Activated CD4-positive, alpha-beta memory T cell treated with anti-CD3 and anti-CD28 coated beads, Interleukin-2, amount 10 ng/mL, durations not matched to agents 7 days and 5 days (primary cell): ENCODE data around the gene ZNF283. TPM values are rescaled to one million over a fixed set of nuclear protein-coding genes. Genes with fewer than 3 reads are reported as not detected.
"Not testable (repeated sequence)": the region's sequence is repeated elsewhere in the genome, so short reads cannot be mapped to it uniquely, and the experiment has no call there.

ENCODE experiments used
- CTCF ChIA-PET: fragments of 350-600 bp; sonication (Branson Sonifier 250); formaldehyde crosslinking; loops from one replicate; lab custom pipeline; 2021; ENCODE audit warnings: antibody characterized with exemption, inconsistent platforms; lab: Charles Lee
- POLR2A ChIA-PET: fragments of 350-600 bp; sonication (Branson Sonifier 250); formaldehyde crosslinking; loops from one replicate; lab custom pipeline; 2021; ENCODE audit warnings: antibody characterized with exemption; lab: Charles Lee
- DNase-seq: peaks from one replicate; pipeline ENCODE4 v3.0.0-alpha.2; 2020
- H3K27ac Mint-ChIP-seq: one replicate; pipeline ENCODE4 v1.8.0; 2021; ENCODE audit warnings: mild to moderate bottlenecking, mixed read lengths
- H3K27me3 Mint-ChIP-seq: one replicate; pipeline ENCODE4 v1.8.0; 2021; ENCODE audit warnings: mixed read lengths
- H3K36me3 Mint-ChIP-seq: one replicate; pipeline ENCODE4 v1.8.0; 2021; ENCODE audit warnings: low read depth, mixed read lengths
- H3K4me1 Mint-ChIP-seq: one replicate; pipeline ENCODE4 v1.8.0; 2021; ENCODE audit warnings: mixed read lengths
- H3K4me3 Mint-ChIP-seq: one replicate; pipeline ENCODE4 v1.8.0; 2021; ENCODE audit warnings: mild to moderate bottlenecking, mixed read lengths
- H3K9me3 Mint-ChIP-seq: one replicate; pipeline ENCODE4 v1.8.0; 2021; ENCODE audit warnings: mixed read lengths
- total RNA-seq, 2 experiments: library from RNA; stranded (reverse); gene quantifications; one replicate each; pipeline ENCODE4 v1.2.3, GENCODE V29; 2021

Gene ZNF283
- total RNA-seq, 2 experiments from 2014 or later, result 6.5 to 6.8 TPM

GRCh38 chr19:43820884-43821215 is 6.3 kb upstream of the ZNF283 start:
- ChIA-PET CTCF (interaction anchor here (0.9 kb wide), 1 partner anchor 11 kb away, joined by 3 read pairs; no protein-coding TSS in a partner anchor), POLR2A (no interaction called here)
- DNase-seq, result no peak
- no peak overlapping the region for H3K27ac Mint-ChIP-seq
- H3K4me3 Mint-ChIP-seq, result peak overlapping the region; percentile 65
- H3K4me1 Mint-ChIP-seq, result peaks cover 11% of the 10 kb centered on the region
- peaks cover 26% of the 10 kb centered on the region for H3K9me3 Mint-ChIP-seq
- H3K27me3 Mint-ChIP-seq, result peaks cover 15% of the 10 kb centered on the region
- peaks cover 1% of the 10 kb centered on the region for H3K36me3 Mint-ChIP-seq

DNA sequence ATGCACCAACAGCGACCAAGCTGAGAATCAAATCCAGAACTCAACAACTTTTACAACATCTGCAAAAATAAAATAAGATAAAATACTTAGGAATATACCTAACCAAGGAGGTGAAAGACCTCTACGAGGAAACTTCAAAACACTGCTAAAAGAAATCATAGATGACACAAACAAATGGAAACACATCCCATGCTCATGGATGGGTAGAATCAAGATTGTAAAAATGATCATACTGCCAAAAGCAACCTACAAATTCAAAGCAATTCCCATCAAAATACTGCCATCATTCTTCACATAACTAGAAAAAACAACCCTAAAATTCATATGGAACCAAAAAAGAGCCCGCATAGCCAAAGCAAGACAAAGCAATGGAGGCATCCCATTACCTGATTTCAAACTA is 3.3 kb upstream of the ZNF283 start:
- Mint-ChIP-seq H3K27me3 (peaks cover 15% of the 10 kb centered on the region), H3K36me3 (peaks cover 12% of the 10 kb centered on the region), H3K9me3 (peaks cover 23% of the 10 kb centered on the region), H3K4me1 (peaks cover 30% of the 10 kb centered on the region)
- POLR2A ChIA-PET, DNase-seq, H3K4me3 Mint-ChIP-seq, H3K27ac Mint-ChIP-seq, CTCF ChIA-PET: not testable (repeated sequence)

GRCh38 chr19:43824572-43824971 is 2.5 kb upstream of the ZNF283 start:
- H3K27ac Mint-ChIP-seq, DNase-seq, CTCF ChIA-PET, H3K4me3 Mint-ChIP-seq, POLR2A ChIA-PET: not testable (repeated sequence)
- H3K4me1 Mint-ChIP-seq, result peaks cover 30% of the 10 kb centered on the region
- H3K9me3 Mint-ChIP-seq, result peaks cover 23% of the 10 kb centered on the region
- peaks cover 18% of the 10 kb centered on the region for H3K36me3 Mint-ChIP-seq
- peaks cover 15% of the 10 kb centered on the region for H3K27me3 Mint-ChIP-seq

GRCh38 chr19:43839139-43839538 is 12.0 kb downstream of the ZNF283 start:
- Mint-ChIP-seq H3K36me3 (peaks cover 62% of the 10 kb centered on the region), H3K4me1 (no peaks in the 10 kb centered on the region), H3K27ac (no peak overlapping the region), H3K4me3 (no peak overlapping the region), H3K27me3 (no peaks in the 10 kb centered on the region), H3K9me3 (peaks cover 56% of the 10 kb centered on the region)
- ChIA-PET POLR2A (no interaction called here), CTCF (no interaction called here)
- no peak for DNase-seq

DNA sequence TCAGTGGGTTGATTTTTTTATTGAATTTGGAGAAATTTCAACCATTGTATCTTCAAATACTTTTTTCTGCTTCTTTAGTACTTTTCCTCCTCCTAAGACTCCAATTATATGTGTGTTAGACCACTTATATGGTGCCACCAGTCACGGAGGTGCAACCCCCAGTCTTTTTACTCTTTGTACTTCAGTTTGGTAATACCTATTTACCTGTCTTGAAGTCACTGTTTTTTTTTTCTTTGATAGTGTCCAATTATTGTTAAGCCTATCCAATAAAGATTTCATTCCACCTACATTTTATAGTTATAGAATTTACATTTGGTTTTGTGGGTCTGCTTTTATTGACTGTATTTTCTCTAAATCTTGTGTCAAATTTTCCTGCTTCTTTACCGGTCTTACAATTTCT is 14.9 kb downstream of the ZNF283 start:
- no peaks in the 10 kb centered on the region for H3K27me3 Mint-ChIP-seq
- POLR2A ChIA-PET, result no interaction called here
- H3K9me3 Mint-ChIP-seq, result peaks cover 58% of the 10 kb centered on the region
- no peaks in the 10 kb centered on the region for H3K4me1 Mint-ChIP-seq
- H3K4me3 Mint-ChIP-seq, result no peak overlapping the region
- no peak overlapping the region for H3K27ac Mint-ChIP-seq
- CTCF ChIA-PET, result no interaction called here
- H3K36me3 Mint-ChIP-seq, result peaks cover 56% of the 10 kb centered on the region
- DNase-seq, result no peak

GRCh38 chr19:43847246-43847645 is 20.1 kb downstream of the ZNF283 start:
- peaks cover 31% of the 10 kb centered on the region for H3K36me3 Mint-ChIP-seq
- no peaks in the 10 kb centered on the region for H3K4me1 Mint-ChIP-seq
- no peak for DNase-seq
- ChIA-PET CTCF (no interaction called here), POLR2A (no interaction called here)
- H3K4me3 Mint-ChIP-seq, result no peak overlapping the region
- peaks cover 63% of the 10 kb centered on the region for H3K9me3 Mint-ChIP-seq
- no peak overlapping the region for H3K27ac Mint-ChIP-seq
- H3K27me3 Mint-ChIP-seq, result no peaks in the 10 kb centered on the region

GRCh38 chr19:43847884-43848283 is 20.8 kb downstream of the ZNF283 start:
- Mint-ChIP-seq H3K27me3 (no peaks in the 10 kb centered on the region), H3K4me1 (no peaks in the 10 kb centered on the region), H3K36me3 (peaks cover 29% of the 10 kb centered on the region), H3K27ac (no peak overlapping the region), H3K9me3 (peaks cover 67% of the 10 kb centered on the region), H3K4me3 (no peak overlapping the region)
- ChIA-PET CTCF (no interaction called here), POLR2A (no interaction called here)
- no peak for DNase-seq

GRCh38 chr19:43848821-43849220 is 21.7 kb downstream of the ZNF283 start:
- Mint-ChIP-seq H3K27ac (no peak overlapping the region), H3K9me3 (peaks cover 67% of the 10 kb centered on the region), H3K4me3 (no peak overlapping the region), H3K27me3 (no peaks in the 10 kb centered on the region), H3K4me1 (no peaks in the 10 kb centered on the region), H3K36me3 (peaks cover 30% of the 10 kb centered on the region)
- CTCF ChIA-PET, result no interaction called here
- POLR2A ChIA-PET, result no interaction called here
- no peak for DNase-seq

DNA sequence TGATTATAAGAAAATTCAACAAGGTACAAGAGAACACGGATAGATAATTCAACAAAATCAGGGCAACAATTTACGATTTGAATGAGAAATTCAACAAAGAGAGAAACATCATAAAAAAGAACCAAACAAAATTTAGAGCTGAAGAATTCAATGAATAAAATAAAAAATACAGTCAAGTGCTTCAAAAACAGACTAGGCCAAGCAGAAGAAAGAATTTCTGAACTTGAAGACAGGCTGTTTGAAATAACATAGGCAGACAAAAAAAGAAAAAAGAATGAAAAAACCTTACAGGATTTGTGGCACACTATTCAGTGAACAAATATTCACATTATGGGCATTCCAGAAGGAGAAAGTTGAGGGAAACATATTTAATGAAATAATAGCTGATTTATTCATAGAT is 31.1 kb downstream of the ZNF283 start:
- Mint-ChIP-seq H3K36me3 (peaks cover 6% of the 10 kb centered on the region), H3K9me3 (peaks cover 45% of the 10 kb centered on the region), H3K27me3 (no peaks in the 10 kb centered on the region), H3K27ac (no peak overlapping the region), H3K4me3 (no peak overlapping the region), H3K4me1 (no peaks in the 10 kb centered on the region)
- no peak for DNase-seq
- CTCF ChIA-PET, result no interaction called here
- POLR2A ChIA-PET, result no interaction called here

- CTCF ChIA-PET, DNase-seq, H3K27ac Mint-ChIP-seq, H3K27me3 Mint-ChIP-seq, H3K4me1 Mint-ChIP-seq, H3K4me3 Mint-ChIP-seq, H3K36me3 Mint-ChIP-seq, POLR2A ChIA-PET: not testable (repeated sequence)
- peaks cover 32% of the 10 kb centered on the region for H3K9me3 Mint-ChIP-seq
Observed at GRCh38 chr19:43866923-43867322, 39.8 kb downstream of the ZNF283 start.

- CTCF ChIA-PET, result no interaction called here
- Mint-ChIP-seq H3K27me3 (no peaks in the 10 kb centered on the region), H3K36me3 (peaks cover 3% of the 10 kb centered on the region), H3K9me3 (peaks cover 52% of the 10 kb centered on the region), H3K4me3 (no peak overlapping the region), H3K27ac (no peak overlapping the region), H3K4me1 (no peaks in the 10 kb centered on the region)
- DNase-seq, result no peak
- POLR2A ChIA-PET, result no interaction called here
Observed at GRCh38 chr19:43872547-43873336, 45.6 kb downstream of the ZNF283 start.

DNA sequence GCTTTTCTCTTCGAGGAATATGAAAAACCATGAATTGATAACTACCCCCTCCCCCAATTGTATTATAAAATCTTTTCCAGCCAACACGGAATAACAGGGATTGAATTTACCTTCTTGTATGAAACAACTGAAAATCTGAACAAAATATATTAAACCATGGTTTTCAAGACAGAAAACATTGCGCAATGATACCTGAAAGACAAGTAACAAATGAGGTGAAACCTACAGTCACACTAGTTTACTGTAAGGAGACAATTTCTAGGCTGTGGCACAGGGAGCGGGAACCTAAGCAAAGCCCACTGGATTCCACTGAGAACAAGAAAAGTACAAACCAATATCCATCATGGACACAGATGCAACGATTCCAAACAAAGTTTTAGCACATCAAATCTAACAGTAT is 53.4 kb downstream of the ZNF283 start:
- ChIA-PET POLR2A (no interaction called here), CTCF (no interaction called here)
- DNase-seq, result no peak
- Mint-ChIP-seq H3K36me3 (peaks cover 2% of the 10 kb centered on the region), H3K27ac (no peak overlapping the region), H3K4me1 (no peaks in the 10 kb centered on the region), H3K4me3 (no peak overlapping the region), H3K27me3 (no peaks in the 10 kb centered on the region), H3K9me3 (peaks cover 57% of the 10 kb centered on the region)

GRCh38 chr19:43883864-43884263 is 56.7 kb downstream of the ZNF283 start, which contains the start of gene ZNF404:
TSS of gene ZNF404 (minus strand) at chr19:43883964.
- Mint-ChIP-seq H3K4me1 (no peaks in the 10 kb centered on the region), H3K36me3 (peaks cover 2% of the 10 kb centered on the region), H3K4me3 (no peak within 1 kb of the TSS), H3K9me3 (peaks cover 55% of the 10 kb centered on the region), H3K27me3 (no peaks in the 10 kb centered on the region), H3K27ac (no peak within 1 kb of the TSS)
- CTCF ChIA-PET, result no interaction called here
- DNase-seq, result no peak
- POLR2A ChIA-PET, result no interaction called here

- H3K27ac Mint-ChIP-seq, result no peak overlapping the region
- POLR2A ChIA-PET, result no interaction called here
Observed at GRCh38 chr19:43895727-43896308, 68.7 kb downstream of the ZNF283 start.

More at GRCh38 chr19:43895727-43896308, 68.7 kb downstream of the ZNF283 start:
- no peaks in the 10 kb centered on the region for H3K27me3 Mint-ChIP-seq
- CTCF ChIA-PET, result no interaction called here
- H3K9me3 Mint-ChIP-seq, result peaks cover 37% of the 10 kb centered on the region
- peaks cover 13% of the 10 kb centered on the region for H3K36me3 Mint-ChIP-seq
- H3K4me3 Mint-ChIP-seq, result no peak overlapping the region
- peaks cover 2% of the 10 kb centered on the region for H3K4me1 Mint-ChIP-seq
- no peak for DNase-seq
